Natural killer cell (primary cell): ENCODE data around the gene STK32C. TPM values are rescaled to one million over a fixed set of nuclear protein-coding genes. Genes with fewer than 3 reads are reported as not detected.

Experiments used
- ATAC-seq, 3 donors: fragments of 150-1000 bp in 2 of 3; fragments of 200-7000 bp in 1 of 3; cut with Tn5 transposase; 1 replicate in 1 of 3; 2 replicates in 2 of 3; pipeline ENCODE4 v1.10.0; 2021; ENCODE audit warnings: mild to moderate bottlenecking in 2 of 3, moderate library complexity in 2 of 3
- DNase-seq, 2 donors: peaks; one replicate each; pipeline versions ENCODE4 v3.0.0 to v3.0.0-alpha.2; 2013 to 2021; ENCODE audit warnings: mixed read lengths in 1 of 2
- H3K27ac ChIP-seq: one replicate; pipeline ENCODE4 v1.5.1; 2013; ENCODE audit warnings: mild to moderate bottlenecking, low read length
- H3K27me3 ChIP-seq: one replicate; pipeline ENCODE4 v1.6.1; 2013; ENCODE audit warnings: low read length; ENCODE audit not compliant: control insufficient read depth, insufficient read depth
- H3K36me3 ChIP-seq: one replicate; pipeline ENCODE4 v1.6.1; 2013; ENCODE audit warnings: low read length; ENCODE audit not compliant: control insufficient read depth, insufficient read depth
- H3K4me1 ChIP-seq: one replicate; pipeline ENCODE4 v1.6.1; 2013; ENCODE audit warnings: low read length; ENCODE audit not compliant: control insufficient read depth, insufficient read depth
- H3K4me3 ChIP-seq: one replicate; pipeline ENCODE4 v1.5.1; 2013; ENCODE audit warnings: low read length
- H3K9me3 ChIP-seq: one replicate; pipeline ENCODE4 v1.6.1; 2013; ENCODE audit warnings: low read length; ENCODE audit not compliant: control insufficient read depth, insufficient read depth
- H3K27ac Mint-ChIP-seq, 2 donors: one replicate each; pipeline ENCODE4 v1.8.0; 2022; ENCODE audit warnings: mild to moderate bottlenecking in 2 of 2, mixed read lengths in 2 of 2, moderate library complexity in 1 of 2
- H3K27me3 Mint-ChIP-seq, 2 donors: one replicate each; pipeline ENCODE4 v1.8.0; 2022; ENCODE audit warnings: low read depth in 2 of 2, mixed read lengths in 2 of 2
- H3K36me3 Mint-ChIP-seq: one replicate; pipeline ENCODE4 v1.8.0; 2022; ENCODE audit warnings: mixed read lengths
- H3K4me1 Mint-ChIP-seq, 2 donors: one replicate each; pipeline ENCODE4 v1.8.0; 2022; ENCODE audit warnings: mixed read lengths in 2 of 2
- H3K4me3 Mint-ChIP-seq: one replicate; pipeline ENCODE4 v1.8.0; 2022; ENCODE audit warnings: mild to moderate bottlenecking, moderate library complexity, mixed read lengths
- H3K9me3 Mint-ChIP-seq, 2 donors: one replicate each; pipeline ENCODE4 v1.8.0; 2022; ENCODE audit warnings: mixed read lengths in 2 of 2
- CTCF ChIP-seq: fragments of 200-600 bp; IDR thresholded peaks from one replicate; pipeline ENCODE4 v1.8.0; 2022; ENCODE audit warnings: antibody characterized with exemption
- WGBS: methylation state at CpG from one replicate; pipeline ENCODE4 v1.1.7; 2013; ENCODE audit warnings: missing lambda C conversion rate; ENCODE audit not compliant: insufficient coverage; 5-methylcytosine and 5-hydroxymethylcytosine counted together
- intact Hi-C: fragments of 100-400 bp; cut with micrococcal nuclease; formaldehyde crosslinking; loops from one replicate; pipeline ENCODE4 v1.14.2; 2022
- total RNA-seq, 4 donors: library from RNA; stranded (reverse); fragments of 120-200 nt in 1 of 4; gene quantifications; one replicate each; pipeline versions ENCODE4 v1.2.3 to v1.2.4, GENCODE V29; 2013 to 2022

Gene STK32C
- total RNA-seq, 3 donors from 2014 or later (not counting 1 experiment from before 2014, with no cell fraction given): 12.7 to 22.1 (median 17.9) TPM

DNA sequence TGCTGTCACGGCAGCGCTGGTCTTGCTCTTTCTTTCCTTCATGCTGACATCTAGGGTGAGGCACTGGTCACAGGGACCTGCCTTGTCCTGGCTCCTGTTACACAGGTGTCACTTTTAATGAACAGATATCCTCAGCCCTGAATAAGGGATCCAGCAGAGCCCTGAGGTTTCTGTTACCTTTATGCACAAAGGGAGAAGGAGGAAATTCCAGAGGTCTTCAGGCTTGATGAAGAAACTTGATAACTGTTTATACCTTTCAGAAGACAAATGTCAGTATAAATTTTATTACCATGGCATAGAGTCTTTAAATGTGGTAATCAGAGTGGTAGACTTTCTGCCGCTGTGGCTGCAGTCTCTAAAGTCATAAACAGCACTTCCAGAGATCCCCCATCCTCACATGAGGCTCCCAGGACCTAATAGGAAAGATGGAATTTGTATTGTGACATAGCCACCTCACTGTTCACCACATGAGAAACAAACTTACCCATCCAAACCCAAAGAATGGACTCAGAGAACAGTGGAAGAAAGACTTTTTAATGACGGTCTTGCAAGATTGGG, 27.0 kb upstream of the STK32C start:
- H3K27ac ChIP-seq: peak overlapping the region; percentile 11
- 73% methylated on average over 3 of the region's 4 CpGs for WGBS

DNA sequence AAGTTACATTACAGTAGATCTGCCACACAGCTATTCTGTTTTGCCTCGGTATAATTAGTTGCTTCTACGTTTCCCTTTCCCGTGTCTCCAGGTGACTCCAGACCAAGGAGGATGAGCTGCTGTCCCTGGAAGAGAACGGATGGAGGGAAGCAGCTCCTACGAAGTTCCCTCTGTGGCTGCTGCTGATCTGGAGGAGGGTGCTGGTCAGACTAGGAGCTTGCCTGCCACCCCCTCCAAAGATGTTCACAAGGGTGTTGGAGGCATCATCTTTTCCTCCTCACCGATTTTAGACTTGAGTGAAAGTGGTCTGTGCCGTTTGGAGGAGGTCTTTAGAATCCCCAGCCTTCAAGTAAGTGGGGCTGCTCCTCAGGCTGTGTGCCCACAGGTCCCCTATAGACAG, 25.6 kb upstream of the STK32C start:
- Mint-ChIP-seq H3K36me3 (no peaks in the 10 kb centered on the region), H3K27me3 (peaks cover 0 to 2% of the 10 kb centered on the region in 2 donors), H3K27ac (peak overlapping the region; percentile 73 to 96), H3K4me3 (peak overlapping the region; percentile 91), H3K9me3 (no peaks in the 10 kb centered on the region), H3K4me1 (peaks cover 60 to 78% of the 10 kb centered on the region in 2 donors)
- H3K4me3 ChIP-seq: no peak overlapping the region
- peaks cover 60% of the 10 kb centered on the region for H3K4me1 ChIP-seq
- intact Hi-C loops: no loop called here
- TF ChIP-seq CTCF: no peak
- no peaks in the 10 kb centered on the region for H3K27me3 ChIP-seq
- WGBS: 95% methylated on average over 6 of the region's 7 CpGs
- H3K9me3 ChIP-seq: no peaks in the 10 kb centered on the region
- no peak for DNase-seq
- no peaks in the 10 kb centered on the region for H3K36me3 ChIP-seq
- no peak overlapping the region for H3K27ac ChIP-seq
- ATAC-seq: no peak

More for the DNA sequence above, 27.0 kb upstream of the STK32C start:
- no peak overlapping the region for H3K4me3 ChIP-seq
- intact Hi-C loops: loop anchor here (1.0 to 2.0 kb wide), 3 partner anchors 26 to 204 kb away; no protein-coding TSS in a partner anchor
- Mint-ChIP-seq H3K9me3 (no peaks in the 10 kb centered on the region), H3K27ac (peak overlapping the region; percentile 94 to 96), H3K4me1 (peaks cover 50 to 64% of the 10 kb centered on the region in 2 donors), H3K36me3 (no peaks in the 10 kb centered on the region), H3K4me3 (peak overlapping the region; percentile 96), H3K27me3 (peaks cover 0 to 2% of the 10 kb centered on the region in 2 donors)
- no peak for TF ChIP-seq CTCF
- no peaks in the 10 kb centered on the region for H3K27me3 ChIP-seq
- H3K9me3 ChIP-seq: no peaks in the 10 kb centered on the region
- ATAC-seq (no peak), DNase-seq (no peak)
- H3K36me3 ChIP-seq: no peaks in the 10 kb centered on the region
- H3K4me1 ChIP-seq: peaks cover 49% of the 10 kb centered on the region

GRCh38 chr10:132332433-132332754, 24.6 kb upstream of the STK32C start:
- peaks cover 66 to 81% of the 10 kb centered on the region in 2 donors for H3K4me1 Mint-ChIP-seq
- no peak for DNase-seq
- TF ChIP-seq CTCF: no peak

More at GRCh38 chr10:132332433-132332754, 24.6 kb upstream of the STK32C start:
- Mint-ChIP-seq H3K27me3 (peaks cover 0 to 2% of the 10 kb centered on the region in 2 donors), H3K9me3 (no peaks in the 10 kb centered on the region), H3K4me3 (peak overlapping the region; percentile 91), H3K27ac (peak overlapping the region; percentile 73 to 96), H3K36me3 (no peaks in the 10 kb centered on the region)
- intact Hi-C loops: no loop called here
- Histone ChIP-seq H3K4me1 (peaks cover 55% of the 10 kb centered on the region), H3K9me3 (no peaks in the 10 kb centered on the region), H3K4me3 (peak overlapping the region; percentile 67), H3K36me3 (no peaks in the 10 kb centered on the region), H3K27me3 (no peaks in the 10 kb centered on the region), H3K27ac (peak overlapping the region; percentile 87)
- WGBS: 11% methylated on average over 16 of the region's 16 CpGs
- ATAC-seq: peak in 2 of 3 donors; percentile 2 to 21
